Panc1 (cell line): ENCODE data around the gene RAI1.

Source experiments
- CTCF ChIP-seq: fragments of 450-650 bp; IDR thresholded peaks from 2 replicates; pipeline ENCODE4 v1.5.1; 2017; ENCODE audit warnings: mild to moderate bottlenecking
- POLR2AphosphoS5 ChIP-seq: IDR thresholded peaks from 2 replicates; pipeline ENCODE4 v1.6.1; 2012; ENCODE audit warnings: mild to moderate bottlenecking, low read depth, low read length, moderate library complexity
- REST ChIP-seq, 2 experiments: IDR thresholded peaks; 2 replicates each; pipeline ENCODE4 v1.6.1; 2011 to 2012; ENCODE audit warnings: low read depth in 2 of 2, control low read depth in 1 of 2, low read length in 1 of 2, mild to moderate bottlenecking in 1 of 2, moderate library complexity in 1 of 2; ENCODE audit not compliant: insufficient read depth in 1 of 2
- TCF7L2 ChIP-seq: IDR thresholded peaks from 2 replicates; pipeline ENCODE4 v1.6.1; 2011; ENCODE audit warnings: mild to moderate bottlenecking, low read depth, low read length, inconsistent platforms

GRCh38 chr17:17840751-17841591 lies 159.7 kb downstream of the RAI1 start:
- no peak for TF ChIP-seq CTCF
- no peak for TF ChIP-seq POLR2AphosphoS5
- no peak for TF ChIP-seq TCF7L2
- no peak for TF ChIP-seq REST (IDR thresholded peaks at IDR 0.05; ENCODE audit: insufficient read depth in 1 of 2, low read depth in 2 of 2, low read length in 1 of 2)
